ENCODE measurements around the gene FBXL7.

FBXL7 gene

DNA sequence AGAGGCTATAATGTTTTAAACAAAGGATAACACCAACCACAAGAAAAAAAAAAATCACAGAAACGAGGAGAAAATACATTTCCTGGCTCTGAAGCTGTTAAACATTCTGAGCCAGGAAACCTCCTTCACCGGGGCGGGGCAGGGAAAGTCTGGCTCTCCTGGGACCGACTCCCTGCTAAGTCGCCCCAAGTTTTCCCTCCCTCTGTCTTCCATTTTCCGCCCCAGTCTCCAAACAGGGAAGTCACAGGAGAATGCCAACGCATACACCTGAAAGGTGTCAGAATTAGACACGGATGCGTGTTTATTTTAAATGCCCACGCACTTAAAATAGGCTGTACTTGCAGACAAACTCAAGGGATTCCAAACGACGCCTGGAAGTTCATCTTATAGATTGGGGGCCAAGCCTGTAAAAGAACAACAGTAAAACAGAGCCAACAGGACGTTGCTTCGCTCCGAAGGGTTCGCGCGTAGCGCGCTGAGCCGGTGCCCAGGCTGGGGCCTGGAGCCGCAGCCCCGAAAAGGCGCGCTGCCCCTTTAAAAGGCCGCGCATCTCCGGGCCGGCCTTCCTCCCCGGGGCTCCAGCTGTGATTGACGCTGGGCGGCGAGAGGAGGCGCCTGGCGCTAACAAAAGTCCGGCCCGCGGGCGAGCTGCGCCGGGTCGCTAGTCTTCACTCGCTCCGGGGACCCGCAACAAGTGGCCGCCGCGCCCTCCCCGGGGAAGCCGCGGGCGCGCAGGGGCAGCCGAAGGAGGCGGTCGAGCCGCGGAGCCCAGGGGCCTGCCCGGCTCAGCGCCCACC lies at the start of gene FBXL7:
Gene FBXL7, plus strand, starts transcription at position 653 of the 797 bp plus-strand sequence.
- H3K36me3 Mint-ChIP-seq: no peaks in the 10 kb centered on the region
- no peaks in the 10 kb centered on the region for H3K4me1 Mint-ChIP-seq
- H3K4me3 Mint-ChIP-seq: no peak within 1 kb of the TSS
- H3K27me3 Mint-ChIP-seq: peaks cover 38% of the 10 kb centered on the region
- no peak within 1 kb of the TSS for H3K27ac Mint-ChIP-seq
- H3K9me3 Mint-ChIP-seq: peaks cover 7% of the 10 kb centered on the region

DNA sequence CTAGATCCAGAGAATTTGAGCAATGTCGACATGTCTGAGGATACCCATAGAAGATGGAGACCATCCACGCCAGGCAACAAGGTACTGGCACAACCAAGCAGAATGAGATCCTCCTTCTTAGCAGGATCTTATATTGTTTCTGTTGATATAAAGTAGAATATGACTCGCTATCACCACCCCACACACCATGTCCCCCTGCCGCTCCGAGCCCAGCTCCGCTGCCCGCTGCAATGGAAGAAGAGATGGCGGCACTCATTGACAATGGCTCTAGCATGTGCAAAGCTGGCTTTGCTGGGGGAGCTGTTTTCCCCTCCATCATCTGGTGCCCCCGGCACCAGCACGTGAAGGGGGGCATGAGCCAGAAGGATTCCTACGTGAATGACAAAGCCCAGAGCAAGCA lies 49.5 kb upstream of the FBXL7 start:
- no peaks in the 10 kb centered on the region for H3K27me3 Mint-ChIP-seq
- H3K4me1 Mint-ChIP-seq: no peaks in the 10 kb centered on the region
- H3K9me3 Mint-ChIP-seq: peaks cover 8% of the 10 kb centered on the region
- H3K27ac Mint-ChIP-seq: no peak overlapping the region
- no peak overlapping the region for H3K4me3 Mint-ChIP-seq
- H3K36me3 Mint-ChIP-seq: no peaks in the 10 kb centered on the region

DNA sequence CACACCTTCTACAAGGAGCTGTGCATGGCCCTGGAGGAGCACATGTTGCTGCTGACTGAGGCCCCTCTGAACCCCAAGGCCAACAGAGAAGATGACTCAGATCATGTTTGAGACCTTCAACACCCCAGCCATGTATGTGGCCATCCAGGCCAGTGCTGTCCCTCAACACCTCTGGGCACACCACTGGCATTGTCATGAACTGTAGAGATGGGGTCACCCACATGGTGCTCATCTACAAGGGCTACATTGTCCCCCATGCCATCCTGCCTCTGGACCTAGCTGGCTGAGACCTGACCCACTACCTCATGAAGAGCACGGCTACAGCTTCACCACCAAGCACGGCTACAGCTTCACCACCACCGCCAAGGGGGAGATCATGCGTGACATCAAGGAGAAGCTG lies 49.0 kb upstream of the FBXL7 start:
- Mint-ChIP-seq H3K9me3 (peaks cover 13% of the 10 kb centered on the region), H3K4me3 (no peak overlapping the region), H3K36me3 (no peaks in the 10 kb centered on the region), H3K27me3 (no peaks in the 10 kb centered on the region), H3K4me1 (no peaks in the 10 kb centered on the region), H3K27ac (no peak overlapping the region)

DNA sequence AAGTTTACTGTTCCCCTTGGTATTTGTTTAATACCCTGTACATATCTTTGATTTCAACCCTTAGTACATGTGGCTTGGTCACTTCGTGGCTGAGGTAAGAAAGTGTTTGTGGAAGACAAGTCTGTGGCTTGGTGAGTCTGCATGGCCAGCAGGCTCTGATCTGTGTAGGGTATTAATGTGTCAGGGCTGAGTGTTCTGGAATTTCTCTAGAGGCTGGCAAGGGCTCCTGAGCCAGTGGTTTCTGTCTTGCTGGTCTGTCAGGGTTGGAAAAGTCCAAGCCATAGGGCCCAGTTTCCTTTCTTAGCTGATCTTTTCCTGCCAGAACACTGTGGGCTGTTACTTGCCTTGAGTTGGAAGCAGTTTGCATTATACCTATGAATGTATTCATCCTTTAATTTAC lies 48.0 kb upstream of the FBXL7 start:
- H3K4me3 Mint-ChIP-seq: no peak overlapping the region
- H3K27me3 Mint-ChIP-seq: no peaks in the 10 kb centered on the region
- peaks cover 16% of the 10 kb centered on the region for H3K9me3 Mint-ChIP-seq
- H3K27ac Mint-ChIP-seq: no peak overlapping the region
- no peaks in the 10 kb centered on the region for H3K36me3 Mint-ChIP-seq
- no peaks in the 10 kb centered on the region for H3K4me1 Mint-ChIP-seq

DNA sequence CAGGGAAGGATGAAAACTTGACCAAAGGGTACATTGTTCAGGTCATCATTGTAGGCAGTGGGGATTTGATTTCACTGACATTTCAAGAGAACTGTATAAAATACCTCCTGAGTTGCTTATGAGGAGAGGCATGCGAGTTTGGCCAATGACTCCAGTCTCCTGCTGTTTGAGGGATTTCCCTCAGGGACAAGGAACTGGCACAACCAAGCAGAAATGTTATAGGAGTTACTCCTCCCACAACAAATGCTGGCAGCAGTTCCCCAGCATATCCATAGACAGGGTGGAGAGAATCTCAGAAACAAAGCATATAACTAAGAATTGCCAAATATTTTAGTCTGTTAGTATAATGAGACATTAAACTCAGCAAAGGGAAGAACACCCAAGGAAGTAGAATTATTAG lies 47.2 kb upstream of the FBXL7 start:
- Mint-ChIP-seq H3K27me3 (no peaks in the 10 kb centered on the region), H3K27ac (no peak overlapping the region), H3K36me3 (no peaks in the 10 kb centered on the region), H3K4me1 (no peaks in the 10 kb centered on the region), H3K4me3 (no peak overlapping the region), H3K9me3 (peaks cover 20% of the 10 kb centered on the region)

DNA sequence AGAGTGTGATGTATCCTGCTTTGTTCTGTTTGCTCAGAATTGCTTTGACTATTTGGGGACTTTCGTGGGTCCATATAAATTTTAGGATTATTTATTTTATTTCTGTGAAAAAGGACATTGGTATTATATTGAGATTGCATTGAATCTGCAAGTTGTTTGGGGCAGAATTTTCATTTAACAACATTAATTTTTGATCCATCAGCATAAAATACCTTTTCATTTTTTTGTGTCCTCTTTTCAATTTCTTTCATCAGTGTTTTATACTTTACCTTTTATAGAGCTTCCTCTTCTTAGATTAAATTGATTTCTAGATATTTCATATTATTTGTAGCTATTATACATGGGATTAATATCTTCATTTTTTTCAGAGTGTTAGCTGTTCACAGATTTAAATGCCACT lies 40.8 kb upstream of the FBXL7 start:
- no peaks in the 10 kb centered on the region for H3K27me3 Mint-ChIP-seq
- no peaks in the 10 kb centered on the region for H3K36me3 Mint-ChIP-seq
- H3K9me3 Mint-ChIP-seq: peaks cover 23% of the 10 kb centered on the region

DNA sequence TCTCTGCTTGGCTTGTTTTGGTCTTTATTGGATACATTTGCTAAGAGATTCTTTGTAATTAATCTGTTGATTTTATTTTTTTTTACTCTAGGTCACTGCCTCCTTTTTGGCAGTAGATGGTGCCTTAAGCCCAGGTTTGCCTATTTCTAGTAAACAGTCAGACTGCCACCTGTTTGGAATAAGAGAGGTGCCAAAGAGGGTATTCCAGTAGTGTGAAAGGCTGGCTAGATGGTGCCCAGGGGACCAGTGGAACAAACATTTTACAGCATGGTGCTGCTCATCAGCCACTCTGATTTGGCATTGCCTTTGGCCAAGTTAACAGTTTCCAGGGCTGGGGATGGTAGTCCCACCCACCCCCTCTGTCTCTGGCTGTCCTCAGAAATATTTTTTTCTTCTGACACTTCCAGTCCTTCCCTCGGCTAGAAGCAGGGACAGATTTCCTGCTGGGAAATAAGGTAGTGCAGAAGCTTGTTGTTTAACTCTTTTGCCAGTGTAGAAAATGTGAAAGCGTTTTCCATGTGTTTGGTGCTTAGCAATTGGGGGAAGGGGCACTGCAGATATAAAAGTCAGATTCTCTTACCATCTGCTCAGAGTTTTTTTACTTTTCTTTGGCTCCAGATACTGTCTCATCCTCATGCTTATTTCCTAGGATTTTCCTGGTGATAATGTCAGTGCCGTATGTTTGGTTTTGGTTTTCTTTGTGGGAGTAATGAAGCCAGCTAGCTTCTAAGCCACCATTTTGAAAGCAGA lies 36.6 kb upstream of the FBXL7 start:
- Mint-ChIP-seq H3K27ac (no peak overlapping the region), H3K36me3 (no peaks in the 10 kb centered on the region), H3K27me3 (no peaks in the 10 kb centered on the region), H3K9me3 (no peaks in the 10 kb centered on the region), H3K4me1 (no peaks in the 10 kb centered on the region), H3K4me3 (no peak overlapping the region)

More for the DNA sequence above, 40.8 kb upstream of the FBXL7 start:
- Mint-ChIP-seq H3K27ac (no peak overlapping the region), H3K4me1 (no peaks in the 10 kb centered on the region), H3K4me3 (no peak overlapping the region)

DNA sequence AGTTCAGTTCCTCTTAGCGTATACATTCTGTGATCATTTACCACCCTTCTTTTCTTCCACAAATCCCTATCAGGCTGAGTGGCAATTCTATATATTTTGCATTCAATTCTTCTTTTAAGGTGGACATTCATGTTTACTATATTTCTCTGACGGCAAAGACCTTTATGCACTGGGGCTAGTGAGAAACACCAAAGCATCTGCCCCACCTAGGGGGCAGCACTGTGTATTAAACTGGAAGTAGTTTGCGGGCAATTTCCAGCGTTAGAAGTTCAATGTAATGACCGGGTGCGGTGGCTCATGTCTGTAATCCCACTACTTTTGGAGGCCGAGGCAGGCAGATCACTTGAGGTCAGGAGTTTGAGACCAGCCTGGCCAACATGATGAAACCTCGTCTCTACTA lies 27.9 kb upstream of the FBXL7 start:
- no peak overlapping the region for H3K27ac Mint-ChIP-seq
- H3K27me3 Mint-ChIP-seq: no peaks in the 10 kb centered on the region
- H3K9me3 Mint-ChIP-seq: no peaks in the 10 kb centered on the region
- no peaks in the 10 kb centered on the region for H3K36me3 Mint-ChIP-seq
- no peaks in the 10 kb centered on the region for H3K4me1 Mint-ChIP-seq
- no peak overlapping the region for H3K4me3 Mint-ChIP-seq

DNA sequence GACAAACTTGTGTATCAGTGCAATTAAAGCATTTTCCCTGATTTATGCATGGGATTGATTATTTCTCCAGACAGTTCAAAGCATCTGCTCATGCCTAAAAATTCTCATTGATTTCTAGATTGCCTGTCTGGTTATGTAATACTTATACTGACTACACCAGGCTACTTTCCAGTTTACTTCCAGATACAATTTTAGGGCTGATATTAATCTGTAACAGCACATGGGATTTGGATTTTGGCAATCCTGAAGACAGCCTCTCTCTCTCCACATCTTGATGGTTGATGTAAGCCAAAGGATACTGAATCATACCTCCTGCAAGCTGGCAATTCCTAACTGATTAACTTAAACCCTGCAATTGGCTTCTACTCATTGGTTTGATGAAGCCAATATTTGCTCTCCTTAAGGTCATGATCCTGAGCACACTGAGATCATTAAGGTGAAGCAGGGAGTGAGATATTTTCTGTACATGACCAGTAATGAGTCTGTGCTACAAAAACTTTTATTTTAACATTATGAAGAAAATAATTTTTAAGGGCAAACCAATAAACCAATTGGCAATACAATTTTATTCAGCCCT lies 25.7 kb upstream of the FBXL7 start:
- Mint-ChIP-seq H3K4me1 (no peaks in the 10 kb centered on the region), H3K27ac (no peak overlapping the region), H3K9me3 (no peaks in the 10 kb centered on the region), H3K27me3 (peaks cover 2% of the 10 kb centered on the region), H3K4me3 (no peak overlapping the region), H3K36me3 (no peaks in the 10 kb centered on the region)

DNA sequence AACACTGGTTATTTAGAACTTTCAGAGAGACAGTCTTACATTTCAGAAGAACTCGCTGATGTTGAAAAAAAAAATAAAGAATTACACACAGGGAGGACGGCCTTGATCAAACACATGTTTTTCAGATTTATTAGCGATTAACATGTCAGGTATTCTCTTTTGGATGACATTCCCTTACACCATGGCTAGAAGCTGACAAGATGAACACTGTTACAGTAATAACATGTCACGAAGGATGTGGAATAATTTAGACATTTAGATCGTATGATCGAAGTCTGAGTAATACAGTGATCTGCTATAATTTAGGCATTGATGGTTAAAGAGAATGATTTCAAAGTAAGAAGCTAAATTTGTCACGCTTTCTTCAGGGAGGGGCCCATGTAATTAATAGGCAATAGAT lies 24.6 kb upstream of the FBXL7 start:
- Mint-ChIP-seq H3K9me3 (no peaks in the 10 kb centered on the region), H3K36me3 (no peaks in the 10 kb centered on the region), H3K4me1 (no peaks in the 10 kb centered on the region), H3K27ac (no peak overlapping the region), H3K27me3 (peaks cover 2% of the 10 kb centered on the region), H3K4me3 (no peak overlapping the region)

DNA sequence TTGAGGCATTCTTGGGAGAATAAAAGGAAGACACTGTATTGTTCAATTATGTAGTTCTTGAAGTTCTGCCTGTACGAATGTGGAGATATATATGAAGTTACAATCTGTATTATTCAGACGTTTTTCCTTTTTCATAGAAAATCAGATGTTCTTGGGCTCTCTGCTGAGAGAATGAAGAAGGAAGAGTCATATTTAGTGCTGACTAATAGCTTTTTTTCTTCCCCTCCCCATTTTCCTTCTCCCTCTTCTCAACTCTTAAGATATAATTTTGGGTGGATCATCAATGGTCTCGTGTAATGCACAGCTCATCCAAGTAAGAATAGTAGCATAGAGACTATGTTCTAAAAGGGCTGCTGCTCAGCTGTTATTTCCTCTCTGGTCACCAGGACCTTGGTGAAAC lies 23.0 kb upstream of the FBXL7 start:
- peaks cover 2% of the 10 kb centered on the region for H3K27me3 Mint-ChIP-seq
- H3K27ac Mint-ChIP-seq: no peak overlapping the region
- no peak overlapping the region for H3K4me3 Mint-ChIP-seq
- H3K9me3 Mint-ChIP-seq: no peaks in the 10 kb centered on the region
- no peaks in the 10 kb centered on the region for H3K4me1 Mint-ChIP-seq
- no peaks in the 10 kb centered on the region for H3K36me3 Mint-ChIP-seq

DNA sequence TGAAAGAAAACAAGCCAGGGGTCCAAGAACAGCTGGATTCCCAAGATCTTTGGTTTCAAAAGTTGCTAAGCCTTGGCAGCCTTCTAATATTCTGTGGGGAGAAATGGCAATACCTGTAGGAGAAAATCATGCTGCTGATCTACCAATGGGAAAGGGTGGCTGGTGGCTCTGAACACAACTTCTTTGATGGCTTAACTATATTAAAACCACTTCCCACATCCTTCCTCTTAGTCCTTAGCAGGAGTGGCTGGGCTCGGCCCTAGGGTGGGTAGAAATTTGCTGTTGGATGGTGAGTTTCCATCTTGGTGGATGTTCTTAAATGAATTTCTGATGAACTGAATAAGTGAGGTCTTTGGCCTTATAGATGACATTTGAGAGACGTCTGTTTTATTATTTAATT lies 19.5 kb upstream of the FBXL7 start:
- Mint-ChIP-seq H3K4me3 (no peak overlapping the region), H3K27me3 (peaks cover 2% of the 10 kb centered on the region), H3K9me3 (no peaks in the 10 kb centered on the region), H3K36me3 (no peaks in the 10 kb centered on the region), H3K27ac (no peak overlapping the region), H3K4me1 (no peaks in the 10 kb centered on the region)

DNA sequence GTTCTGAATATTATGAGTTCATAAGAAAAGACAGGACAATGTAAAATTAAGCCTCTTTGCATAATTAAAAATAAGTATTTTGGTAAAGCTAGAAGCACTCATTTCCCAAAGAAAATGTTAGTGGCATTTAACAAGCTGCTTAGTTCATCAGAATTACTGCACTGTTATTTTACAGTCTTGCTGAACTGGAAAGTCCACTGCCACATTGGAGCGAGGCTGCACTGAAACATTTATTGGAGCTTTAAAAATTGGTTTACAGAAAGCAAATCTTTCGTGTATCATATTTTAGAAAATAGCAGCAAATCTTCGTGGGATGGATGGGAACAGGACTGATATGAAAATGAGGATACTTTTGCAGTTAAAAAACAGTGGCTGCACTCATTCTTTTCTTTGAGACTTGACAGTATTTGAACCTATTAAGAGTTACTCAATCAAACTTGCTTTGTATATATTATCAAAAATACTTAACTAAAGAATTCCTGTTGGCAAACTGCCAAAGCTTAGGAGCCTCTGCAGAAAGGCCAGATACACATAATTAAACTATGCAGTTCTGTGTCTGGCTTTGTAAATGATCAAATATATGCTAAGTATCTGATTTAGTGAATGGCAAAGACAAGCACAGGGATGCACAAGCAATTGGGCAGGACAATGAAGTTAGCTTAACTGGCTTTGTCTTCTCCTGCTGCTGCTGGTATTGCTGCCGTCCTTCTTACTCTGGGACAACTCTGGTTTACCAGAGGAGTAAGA lies 16.5 kb upstream of the FBXL7 start:
- Mint-ChIP-seq H3K27me3 (peaks cover 2% of the 10 kb centered on the region), H3K4me3 (no peak overlapping the region), H3K36me3 (no peaks in the 10 kb centered on the region), H3K4me1 (no peaks in the 10 kb centered on the region), H3K9me3 (no peaks in the 10 kb centered on the region), H3K27ac (no peak overlapping the region)

DNA sequence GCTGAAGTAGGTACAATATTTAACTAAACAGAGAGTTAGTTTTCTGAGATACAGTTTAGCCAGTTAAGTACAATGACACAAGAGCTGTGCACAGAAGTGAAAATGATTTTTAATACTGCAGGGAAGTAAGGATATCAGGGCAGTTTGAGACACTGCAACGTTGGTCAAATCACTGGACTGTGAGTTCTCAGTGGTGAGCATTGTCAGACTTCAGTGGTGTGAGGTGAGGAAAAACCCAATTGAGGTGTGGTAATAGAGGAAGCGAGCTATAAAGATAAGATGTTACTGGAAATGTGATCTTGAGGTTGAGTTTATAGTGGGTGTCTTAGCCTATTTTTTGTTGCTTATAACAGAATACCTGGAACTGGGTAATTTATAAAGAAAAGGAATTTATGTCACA lies 12.8 kb upstream of the FBXL7 start:
- Mint-ChIP-seq H3K9me3 (peaks cover 15% of the 10 kb centered on the region), H3K27ac (no peak overlapping the region), H3K27me3 (no peaks in the 10 kb centered on the region), H3K4me3 (no peak overlapping the region), H3K4me1 (no peaks in the 10 kb centered on the region), H3K36me3 (no peaks in the 10 kb centered on the region)

DNA sequence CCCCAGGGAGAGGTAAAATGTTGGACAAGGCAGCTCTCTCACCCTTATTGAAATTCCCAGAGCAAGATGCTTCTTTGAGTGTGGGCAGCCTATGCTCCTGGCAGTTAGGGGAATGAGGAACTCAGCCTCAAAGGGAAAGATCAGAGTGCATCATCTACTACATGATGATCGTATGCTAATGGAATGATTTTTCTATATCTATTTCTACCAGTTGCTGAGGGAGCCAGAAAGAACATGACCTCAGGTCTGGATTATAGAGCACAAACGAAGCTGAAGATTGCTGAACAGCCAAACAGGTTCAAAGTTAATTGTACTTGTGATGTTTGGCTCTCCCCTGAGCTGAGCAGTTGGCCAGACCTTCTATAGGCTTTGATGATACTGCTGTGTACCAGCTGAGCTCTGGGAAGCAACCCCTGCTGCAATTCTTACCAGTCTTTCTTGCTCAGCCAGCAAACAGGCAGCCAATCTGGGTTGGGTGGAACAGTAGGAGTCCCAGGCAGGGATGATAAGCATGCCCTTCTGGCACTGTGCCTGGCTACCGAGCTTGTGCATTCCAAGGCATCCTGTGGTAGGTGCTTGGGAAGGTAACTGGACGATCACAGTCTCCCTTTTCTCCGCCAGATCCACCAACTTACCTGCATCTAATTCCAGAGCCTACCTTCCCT lies 10.3 kb upstream of the FBXL7 start:
- Mint-ChIP-seq H3K27ac (no peak overlapping the region), H3K4me3 (no peak overlapping the region), H3K9me3 (peaks cover 25% of the 10 kb centered on the region), H3K36me3 (no peaks in the 10 kb centered on the region), H3K27me3 (no peaks in the 10 kb centered on the region), H3K4me1 (no peaks in the 10 kb centered on the region)
